ENCODE measurements around the gene RCN1.

- TF ChIP-seq POLR2A (IDR thresholded peaks at IDR 0.05) (no peak), CTCF (IDR thresholded peaks at IDR 0.05) (no peak)
Observed at GRCh38 chr11:32145282-32145681, 54.4 kb downstream of the RCN1 start.

All from body of pancreas (tissue), 4 donors.